Ascending aorta (tissue), 2 donors: ENCODE measurements around the gene SLC6A3. TPM values are rescaled to one million over a fixed set of nuclear protein-coding genes. Genes with fewer than 3 reads are reported as not detected.

Experiments
- DNase-seq, 2 donors: peaks; one replicate each; pipeline ENCODE4 v3.0.0-alpha.2; 2019; ENCODE audit warnings: low spot score in 2 of 2
- H3K27ac ChIP-seq, 2 donors: fragments of 200-600 bp; sonication (generic); one replicate each; pipeline ENCODE4 v1.5.1; 2016 to 2017; ENCODE audit warnings: mild to moderate bottlenecking in 1 of 2
- H3K27me3 ChIP-seq: fragments of 200-600 bp; sonication (generic); one replicate; pipeline ENCODE4 v1.5.1; 2017
- H3K36me3 ChIP-seq, 2 donors: fragments of 200-600 bp; sonication (generic); one replicate each; pipeline ENCODE4 v1.5.1; 2016
- H3K4me1 ChIP-seq, 2 donors: fragments of 200-600 bp; sonication (generic); one replicate each; pipeline ENCODE4 v1.5.1; 2016 to 2017; ENCODE audit warnings: mild to moderate bottlenecking in 1 of 2
- H3K4me3 ChIP-seq, 2 donors: fragments of 200-600 bp; sonication (generic); one replicate each; pipeline ENCODE4 v1.5.1; 2016 to 2017; ENCODE audit warnings: mild to moderate bottlenecking in 1 of 2
- H3K9me3 ChIP-seq, 2 donors: fragments of 200-600 bp; sonication (generic); one replicate each; pipeline ENCODE4 v1.5.1; 2016
- intact Hi-C: fragments of 100-400 bp; cut with DNase I; formaldehyde crosslinking; loops from one replicate; pipeline ENCODE4 v1.15.1; 2023
- total RNA-seq: library from RNA; depleted of rRNA; stranded (reverse); fragments of >200 nt; gene quantifications from one replicate; pipeline ENCODE4 v1.1.0, GENCODE V29; 2016
- TF ChIP-seq, protein P1 (sequence below), 3 experiments: fragments of 200-600 bp in 2 of 3; fragments of 450-650 bp in 1 of 3; sonication (generic) in 2 of 3; IDR thresholded peaks; one replicate each; pipeline ENCODE4 v1.5.1; 2016 to 2019; ENCODE audit warnings: antibody characterized with exemption in 3 of 3, mild to moderate bottlenecking in 1 of 3, moderate library complexity in 1 of 3

The SLC6A3 gene
- total RNA-seq, 1 donor from 2014 or later: not detected

DNA sequence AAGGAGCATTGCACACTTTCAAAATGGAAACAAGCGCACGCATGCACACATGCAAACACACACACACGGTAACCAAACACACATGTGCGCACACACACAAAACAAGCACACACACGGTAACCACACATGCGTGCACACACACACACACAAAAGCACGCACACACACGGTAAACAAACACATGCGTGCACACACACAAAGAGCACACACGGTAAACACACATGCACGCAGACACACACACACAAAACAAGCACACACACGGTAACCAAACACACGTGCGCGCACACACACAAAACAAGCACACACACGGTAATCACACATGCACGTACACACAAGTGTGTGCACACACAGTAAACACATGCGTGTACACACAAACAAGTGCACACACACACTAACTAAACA is 19.3 kb upstream of the SLC6A3 start:
- Histone ChIP-seq H3K27me3 (no peaks in the 10 kb centered on the region), H3K36me3 (peaks cover 48 to 74% of the 10 kb centered on the region in 2 donors), H3K4me1 (no peaks in the 10 kb centered on the region), H3K27ac (no peak overlapping the region), H3K9me3 (no peaks in the 10 kb centered on the region), H3K4me3 (no peak overlapping the region)
- TF ChIP-seq, protein P1, sequence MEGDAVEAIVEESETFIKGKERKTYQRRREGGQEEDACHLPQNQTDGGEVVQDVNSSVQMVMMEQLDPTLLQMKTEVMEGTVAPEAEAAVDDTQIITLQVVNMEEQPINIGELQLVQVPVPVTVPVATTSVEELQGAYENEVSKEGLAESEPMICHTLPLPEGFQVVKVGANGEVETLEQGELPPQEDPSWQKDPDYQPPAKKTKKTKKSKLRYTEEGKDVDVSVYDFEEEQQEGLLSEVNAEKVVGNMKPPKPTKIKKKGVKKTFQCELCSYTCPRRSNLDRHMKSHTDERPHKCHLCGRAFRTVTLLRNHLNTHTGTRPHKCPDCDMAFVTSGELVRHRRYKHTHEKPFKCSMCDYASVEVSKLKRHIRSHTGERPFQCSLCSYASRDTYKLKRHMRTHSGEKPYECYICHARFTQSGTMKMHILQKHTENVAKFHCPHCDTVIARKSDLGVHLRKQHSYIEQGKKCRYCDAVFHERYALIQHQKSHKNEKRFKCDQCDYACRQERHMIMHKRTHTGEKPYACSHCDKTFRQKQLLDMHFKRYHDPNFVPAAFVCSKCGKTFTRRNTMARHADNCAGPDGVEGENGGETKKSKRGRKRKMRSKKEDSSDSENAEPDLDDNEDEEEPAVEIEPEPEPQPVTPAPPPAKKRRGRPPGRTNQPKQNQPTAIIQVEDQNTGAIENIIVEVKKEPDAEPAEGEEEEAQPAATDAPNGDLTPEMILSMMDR (IDR thresholded peaks at IDR 0.05): no peak
- no peak for DNase-seq
- intact Hi-C loops: no loop called here

DNA sequence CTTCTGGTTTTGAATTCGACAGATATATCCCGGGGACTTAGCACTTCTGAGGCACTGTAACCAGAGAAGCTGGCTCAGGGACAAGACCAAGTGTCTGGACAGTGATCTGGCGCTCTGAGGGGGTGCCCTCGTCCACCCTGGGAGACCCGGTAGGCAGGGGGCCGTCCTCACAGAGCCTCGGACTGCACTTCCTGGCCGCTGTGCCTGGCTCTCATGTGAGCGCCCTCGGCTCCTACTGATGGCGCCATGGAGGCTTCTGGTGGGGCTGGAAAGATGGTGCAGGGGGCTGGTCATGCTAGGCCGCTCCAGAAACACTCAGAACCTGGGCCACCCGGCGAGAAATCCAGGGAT is 18.8 kb upstream of the SLC6A3 start:
- Histone ChIP-seq H3K36me3 (peaks cover 48 to 74% of the 10 kb centered on the region in 2 donors), H3K4me3 (no peak overlapping the region), H3K4me1 (no peaks in the 10 kb centered on the region), H3K9me3 (no peaks in the 10 kb centered on the region), H3K27ac (no peak overlapping the region), H3K27me3 (no peaks in the 10 kb centered on the region)
- intact Hi-C loops: no loop called here
- TF ChIP-seq, protein P1 (IDR thresholded peaks at IDR 0.05): no peak
- peak in 1 of 2 donors; percentile 54 for DNase-seq

DNA sequence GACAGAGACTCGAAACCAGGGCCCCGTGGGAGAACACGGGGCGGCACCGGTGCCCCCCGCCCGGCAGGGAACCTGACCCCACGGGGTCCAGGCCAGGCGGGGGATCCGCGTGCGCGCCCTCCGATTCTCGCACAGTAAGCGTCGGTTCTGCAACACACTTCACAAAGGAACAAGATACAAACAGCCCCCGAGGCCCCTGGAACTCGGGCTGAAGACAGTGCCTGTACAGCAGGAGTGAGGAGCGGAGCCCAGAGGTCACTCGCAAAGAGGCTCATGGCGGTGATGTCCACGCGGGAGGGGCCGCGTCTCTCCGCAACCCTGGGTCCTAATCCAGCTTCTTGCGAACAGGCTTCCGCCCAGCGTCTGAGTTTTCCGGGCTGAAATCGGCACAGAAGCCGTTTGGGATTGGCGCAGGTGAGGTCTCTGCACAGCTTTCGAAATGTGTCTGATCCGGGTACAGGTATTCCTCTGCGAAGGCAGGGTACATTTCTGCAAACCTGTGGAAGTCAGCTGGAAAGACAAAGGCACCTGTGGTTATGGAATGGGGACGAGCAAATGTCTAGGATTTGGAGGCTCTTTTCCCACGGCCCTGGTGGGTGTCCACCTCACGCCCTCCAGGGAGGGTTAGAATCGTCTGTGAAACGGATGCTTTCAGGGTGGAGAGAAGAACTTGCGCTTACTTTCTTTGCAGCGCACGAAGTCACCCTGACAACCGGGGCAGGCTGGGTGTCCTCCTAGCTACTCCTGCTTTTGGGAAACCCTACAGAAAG is 18.3 kb upstream of the SLC6A3 start:
- Histone ChIP-seq H3K27me3 (no peaks in the 10 kb centered on the region), H3K9me3 (no peaks in the 10 kb centered on the region), H3K4me3 (no peak overlapping the region), H3K36me3 (peaks cover 48 to 69% of the 10 kb centered on the region in 2 donors), H3K4me1 (no peaks in the 10 kb centered on the region), H3K27ac (no peak overlapping the region)
- TF ChIP-seq, protein P1 (IDR thresholded peaks at IDR 0.05): no peak
- intact Hi-C loops: no loop called here
- DNase-seq: peak in 1 of 2 donors; percentile 58

DNA sequence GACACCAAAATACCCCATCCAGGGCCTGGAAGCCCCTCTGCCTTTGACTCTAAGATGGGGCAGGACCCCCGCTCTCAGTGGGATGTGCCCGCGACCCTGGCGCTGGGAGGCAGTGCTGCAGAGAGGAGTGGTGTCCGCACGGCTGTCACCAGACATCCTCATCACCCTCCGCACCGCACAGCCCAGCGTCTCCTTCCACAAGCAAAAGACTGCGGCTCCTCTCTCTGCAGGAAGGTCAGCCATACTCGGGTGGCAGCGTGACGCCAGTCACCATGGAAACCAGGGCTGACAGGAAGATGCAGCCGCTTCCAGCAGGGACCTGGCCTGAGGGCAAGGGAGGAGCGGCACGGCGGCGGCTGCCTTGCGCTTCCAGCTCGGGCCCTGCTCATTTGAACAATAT is 17.1 kb upstream of the SLC6A3 start:
- no peak for DNase-seq
- Histone ChIP-seq H3K9me3 (no peaks in the 10 kb centered on the region), H3K4me3 (no peak overlapping the region), H3K36me3 (peaks cover 43 to 59% of the 10 kb centered on the region in 2 donors), H3K27me3 (no peaks in the 10 kb centered on the region), H3K27ac (no peak overlapping the region), H3K4me1 (no peaks in the 10 kb centered on the region)
- TF ChIP-seq, protein P1 (IDR thresholded peaks at IDR 0.05): no peak
- intact Hi-C loops: no loop called here

DNA sequence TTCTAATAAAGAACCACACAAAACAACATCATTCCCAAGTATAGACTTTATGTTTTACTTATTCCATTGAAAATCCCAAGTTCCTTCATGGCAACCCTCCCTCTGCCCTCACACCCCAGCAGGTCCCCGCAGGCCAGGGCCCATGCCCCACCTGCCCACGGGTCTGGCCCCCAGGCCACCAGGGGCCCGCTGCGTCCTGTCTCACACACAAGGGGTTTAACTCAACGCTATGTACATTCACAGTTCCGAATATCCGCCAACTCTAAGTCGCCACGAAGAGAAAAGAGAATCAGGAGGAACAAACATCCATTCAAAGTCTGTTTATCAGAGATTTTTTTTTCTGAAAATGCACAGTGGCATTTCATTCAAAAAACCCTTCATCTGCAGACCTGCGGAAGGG is 16.2 kb upstream of the SLC6A3 start:
- Histone ChIP-seq H3K9me3 (peaks cover 0 to 3% of the 10 kb centered on the region in 2 donors), H3K4me3 (no peak overlapping the region), H3K27me3 (no peaks in the 10 kb centered on the region), H3K36me3 (peaks cover 36 to 50% of the 10 kb centered on the region in 2 donors), H3K4me1 (no peaks in the 10 kb centered on the region), H3K27ac (no peak overlapping the region)
- intact Hi-C loops: no loop called here
- TF ChIP-seq, protein P1 (IDR thresholded peaks at IDR 0.05): no peak
- DNase-seq: no peak
